Activated gamma-delta T cell treated with anti-CD3 and anti-CD28 coated beads, Interleukin-2, amount 50 U/mL, for 16 hours (primary cell): Measurements from ENCODE around the gene RBFOX1.

Source experiments
- DNase-seq: peaks from one replicate; pipeline ENCODE4 v3.0.0-alpha.2; 2020; ENCODE audit warnings: low read depth

The RBFOX1 gene

GRCh38 chr16:7373776-7374175 is 41.1 kb downstream of the RBFOX1 start:
- DNase-seq = no peak

- DNase-seq = no peak
These were observed 42.0 kb downstream of the RBFOX1 start for GRCh38 chr16:7374614-7375174.

GRCh38 chr16:7376227-7376626 is 43.6 kb downstream of the RBFOX1 start:
- DNase-seq = no peak

- no peak for DNase-seq
These were observed 44.6 kb downstream of the RBFOX1 start for GRCh38 chr16:7377231-7377630.

- DNase-seq = no peak
These were observed 45.5 kb downstream of the RBFOX1 start for GRCh38 chr16:7378024-7378695.

- no peak for DNase-seq
These were observed 47.8 kb downstream of the RBFOX1 start for GRCh38 chr16:7380441-7380840.

GRCh38 chr16:7380911-7381310 is 48.3 kb downstream of the RBFOX1 start:
- DNase-seq = no peak

- no peak for DNase-seq
These were observed 49.0 kb downstream of the RBFOX1 start for GRCh38 chr16:7381671-7382070.

GRCh38 chr16:7382521-7382920 is 49.9 kb downstream of the RBFOX1 start:
- no peak for DNase-seq

- DNase-seq = no peak
These were observed 58.3 kb downstream of the RBFOX1 start for GRCh38 chr16:7390974-7391373.

- no peak for DNase-seq
These were observed 59.0 kb downstream of the RBFOX1 start for GRCh38 chr16:7391694-7392093.

GRCh38 chr16:7392206-7392605 is 59.6 kb downstream of the RBFOX1 start:
- no peak for DNase-seq

GRCh38 chr16:7393680-7394079 is 61.0 kb downstream of the RBFOX1 start:
- DNase-seq = no peak

- no peak for DNase-seq
These were observed 62.2 kb downstream of the RBFOX1 start for GRCh38 chr16:7394720-7395336.

- DNase-seq = no peak
These were observed 65.3 kb downstream of the RBFOX1 start for GRCh38 chr16:7397901-7398300.

- DNase-seq = no peak
These were observed 65.9 kb downstream of the RBFOX1 start for GRCh38 chr16:7398536-7398935.

GRCh38 chr16:7399296-7399695 is 66.7 kb downstream of the RBFOX1 start:
- no peak for DNase-seq

- no peak for DNase-seq
These were observed 67.7 kb downstream of the RBFOX1 start for GRCh38 chr16:7400117-7400890.

- DNase-seq = no peak
These were observed 71.6 kb downstream of the RBFOX1 start for GRCh38 chr16:7404217-7404616.

- no peak for DNase-seq
These were observed 72.5 kb downstream of the RBFOX1 start for GRCh38 chr16:7405166-7405565.

- DNase-seq = no peak
These were observed 76.2 kb downstream of the RBFOX1 start for GRCh38 chr16:7408700-7409365.

GRCh38 chr16:7419441-7419840 is 86.8 kb downstream of the RBFOX1 start:
- DNase-seq = no peak
